PC-9 (cell line): ENCODE measurements around the gene FTHL17.

ENCODE experiments used
- CTCF ChIP-seq: fragments of 200-600 bp; sonication (generic); conservative IDR thresholded peaks from 2 replicates; pipeline ENCODE4 v1.6.1; 2017; ENCODE audit warnings: mixed run types, antibody characterized with exemption, mild to moderate bottlenecking, moderate library complexity
- EZH2 ChIP-seq: fragments of 200-600 bp; sonication (generic); IDR thresholded peaks from 2 replicates; pipeline ENCODE4 v1.8.0; 2017; ENCODE audit warnings: antibody characterized with exemption, low read depth

- TF ChIP-seq EZH2 (no peak), CTCF (no peak)
Observed at GRCh38 chrX:31021537-31021936, 50.3 kb downstream of the FTHL17 start.
